ENCODE measurements around the gene COLEC11. TPM values are rescaled to one million over a fixed set of nuclear protein-coding genes. Genes with fewer than 3 reads are reported as not detected.
A peak's percentile ranks its signal among the peaks of the same experiment; 100 is the strongest.

The COLEC11 gene
- total and polyA plus RNA-seq, 2 of the 13 experiments (the other 11 are each of a cell fraction or from before 2014, with no cell fraction given) = 1.5 to 3.0 TPM

DNA sequence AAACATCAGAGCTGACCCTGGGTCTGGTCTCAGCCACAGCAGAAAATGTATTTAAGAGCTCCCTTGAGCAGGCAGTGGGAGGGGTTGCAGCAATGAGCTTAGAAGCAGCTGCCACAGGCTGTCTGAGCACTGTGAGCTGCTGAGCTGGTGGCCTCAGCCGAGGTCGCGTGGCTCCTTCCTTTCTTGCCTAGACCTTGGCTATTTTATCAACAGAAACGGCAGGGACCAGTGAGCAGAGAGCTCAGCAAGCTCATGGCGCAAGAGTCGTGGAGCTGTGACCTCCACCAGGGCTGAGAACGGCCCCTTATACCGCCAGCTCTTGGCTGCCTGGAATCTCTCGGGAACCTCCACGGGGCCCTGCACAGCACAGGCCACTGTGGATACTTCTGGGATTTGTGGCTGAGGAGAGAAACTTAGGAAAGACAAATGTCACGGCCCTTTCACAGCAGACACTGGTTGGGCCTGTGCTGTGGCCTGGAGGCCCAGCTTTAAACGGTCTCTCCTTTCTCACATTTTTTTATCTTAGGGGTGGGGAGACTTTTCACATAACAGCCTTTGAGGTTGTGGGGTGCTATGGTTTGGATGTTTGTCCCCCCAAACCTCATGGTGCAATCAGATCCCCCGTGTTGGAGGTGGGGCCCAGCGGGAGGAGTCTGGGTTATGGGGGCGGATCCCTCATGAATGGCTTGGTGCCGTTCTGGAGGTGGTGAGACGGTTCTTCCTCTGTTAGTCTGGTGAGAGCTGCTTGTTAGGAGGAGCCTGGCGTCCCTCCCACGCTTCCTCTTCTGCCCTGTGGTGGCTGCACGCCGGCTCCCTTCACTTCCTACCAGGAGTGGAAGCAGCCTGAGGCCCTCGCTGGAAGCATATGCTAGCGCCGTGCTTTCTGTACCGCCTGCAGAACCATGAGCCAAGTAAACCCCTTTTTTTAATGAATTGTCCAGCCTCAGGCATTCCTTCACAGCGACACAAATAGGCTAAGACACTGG is 64.8 kb downstream of the COLEC11 start (continued):
- TF ChIP-seq, protein P1, sequence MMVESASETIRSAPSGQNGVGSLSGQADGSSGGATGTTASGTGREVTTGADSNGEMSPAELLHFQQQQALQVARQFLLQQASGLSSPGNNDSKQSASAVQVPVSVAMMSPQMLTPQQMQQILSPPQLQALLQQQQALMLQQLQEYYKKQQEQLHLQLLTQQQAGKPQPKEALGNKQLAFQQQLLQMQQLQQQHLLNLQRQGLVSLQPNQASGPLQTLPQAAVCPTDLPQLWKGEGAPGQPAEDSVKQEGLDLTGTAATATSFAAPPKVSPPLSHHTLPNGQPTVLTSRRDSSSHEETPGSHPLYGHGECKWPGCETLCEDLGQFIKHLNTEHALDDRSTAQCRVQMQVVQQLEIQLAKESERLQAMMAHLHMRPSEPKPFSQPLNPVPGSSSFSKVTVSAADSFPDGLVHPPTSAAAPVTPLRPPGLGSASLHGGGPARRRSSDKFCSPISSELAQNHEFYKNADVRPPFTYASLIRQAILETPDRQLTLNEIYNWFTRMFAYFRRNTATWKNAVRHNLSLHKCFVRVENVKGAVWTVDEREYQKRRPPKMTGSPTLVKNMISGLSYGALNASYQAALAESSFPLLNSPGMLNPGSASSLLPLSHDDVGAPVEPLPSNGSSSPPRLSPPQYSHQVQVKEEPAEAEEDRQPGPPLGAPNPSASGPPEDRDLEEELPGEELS (CRISPR knock-in tag; IDR thresholded peaks at IDR 0.05) = peak; percentile 34; the same call in 1 of the 2 replicates
- TF ChIP-seq ZNF234 (CRISPR knock-in tag; conservative IDR thresholded peaks at IDR 0.05) (no peak), DR1 (CRISPR knock-in tag; IDR thresholded peaks at IDR 0.05) (no peak), ZNF772 (CRISPR knock-in tag; IDR thresholded peaks at IDR 0.05) (0 out of 2 replicates have a peak, but pooled peaks have one; percentile 50), GPN1 (CRISPR knock-in tag; IDR thresholded peaks at IDR 0.05; ENCODE audit: borderline replicate concordance) (no peak), ZNF484 (CRISPR knock-in tag; IDR thresholded peaks at IDR 0.05; ENCODE audit: borderline replicate concordance, low read depth) (no peak), SRY (CRISPR knock-in tag; IDR thresholded peaks at IDR 0.05) (0 out of 2 replicates have a peak, but pooled peaks have one; percentile 21), ZNF317 (CRISPR knock-in tag; IDR thresholded peaks at IDR 0.05) (no peak), SALL1 (CRISPR knock-in tag; IDR thresholded peaks at IDR 0.05) (peak; percentile 72), CREB1 (IDR thresholded peaks at IDR 0.05) (no peak), CREB1 (CRISPR knock-in tag; IDR thresholded peaks at IDR 0.05) (no peak), MAFG (CRISPR knock-in tag; IDR thresholded peaks at IDR 0.05) (no peak), NFE2 (CRISPR knock-in tag; IDR thresholded peaks at IDR 0.05) (no peak), RFX5 (IDR thresholded peaks at IDR 0.05; ENCODE audit: low read depth, low read length) (no peak), MLLT10 (CRISPR knock-in tag; IDR thresholded peaks at IDR 0.05) (no peak), ATRX (CRISPR knock-in tag; IDR thresholded peaks at IDR 0.05; ENCODE audit: borderline replicate concordance) (no peak)
- TF ChIP-seq, protein P2, sequence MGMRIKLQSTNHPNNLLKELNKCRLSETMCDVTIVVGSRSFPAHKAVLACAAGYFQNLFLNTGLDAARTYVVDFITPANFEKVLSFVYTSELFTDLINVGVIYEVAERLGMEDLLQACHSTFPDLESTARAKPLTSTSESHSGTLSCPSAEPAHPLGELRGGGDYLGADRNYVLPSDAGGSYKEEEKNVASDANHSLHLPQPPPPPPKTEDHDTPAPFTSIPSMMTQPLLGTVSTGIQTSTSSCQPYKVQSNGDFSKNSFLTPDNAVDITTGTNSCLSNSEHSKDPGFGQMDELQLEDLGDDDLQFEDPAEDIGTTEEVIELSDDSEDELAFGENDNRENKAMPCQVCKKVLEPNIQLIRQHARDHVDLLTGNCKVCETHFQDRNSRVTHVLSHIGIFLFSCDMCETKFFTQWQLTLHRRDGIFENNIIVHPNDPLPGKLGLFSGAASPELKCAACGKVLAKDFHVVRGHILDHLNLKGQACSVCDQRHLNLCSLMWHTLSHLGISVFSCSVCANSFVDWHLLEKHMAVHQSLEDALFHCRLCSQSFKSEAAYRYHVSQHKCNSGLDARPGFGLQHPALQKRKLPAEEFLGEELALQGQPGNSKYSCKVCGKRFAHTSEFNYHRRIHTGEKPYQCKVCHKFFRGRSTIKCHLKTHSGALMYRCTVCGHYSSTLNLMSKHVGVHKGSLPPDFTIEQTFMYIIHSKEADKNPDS (CRISPR knock-in tag; IDR thresholded peaks at IDR 0.05) = 0 out of 2 replicates have a peak, but pooled peaks have one; percentile 18
- TF ChIP-seq, protein P3, sequence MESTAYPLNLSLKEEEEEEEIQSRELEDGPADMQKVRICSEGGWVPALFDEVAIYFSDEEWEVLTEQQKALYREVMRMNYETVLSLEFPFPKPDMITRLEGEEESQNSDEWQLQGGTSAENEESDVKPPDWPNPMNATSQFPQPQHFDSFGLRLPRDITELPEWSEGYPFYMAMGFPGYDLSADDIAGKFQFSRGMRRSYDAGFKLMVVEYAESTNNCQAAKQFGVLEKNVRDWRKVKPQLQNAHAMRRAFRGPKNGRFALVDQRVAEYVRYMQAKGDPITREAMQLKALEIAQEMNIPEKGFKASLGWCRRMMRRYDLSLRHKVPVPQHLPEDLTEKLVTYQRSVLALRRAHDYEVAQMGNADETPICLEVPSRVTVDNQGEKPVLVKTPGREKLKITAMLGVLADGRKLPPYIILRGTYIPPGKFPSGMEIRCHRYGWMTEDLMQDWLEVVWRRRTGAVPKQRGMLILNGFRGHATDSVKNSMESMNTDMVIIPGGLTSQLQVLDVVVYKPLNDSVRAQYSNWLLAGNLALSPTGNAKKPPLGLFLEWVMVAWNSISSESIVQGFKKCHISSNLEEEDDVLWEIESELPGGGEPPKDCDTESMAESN (CRISPR knock-in tag; conservative IDR thresholded peaks at IDR 0.05) = peak; percentile 32; the same call in 1 of the 2 replicates
- TF ChIP-seq, protein P4, sequence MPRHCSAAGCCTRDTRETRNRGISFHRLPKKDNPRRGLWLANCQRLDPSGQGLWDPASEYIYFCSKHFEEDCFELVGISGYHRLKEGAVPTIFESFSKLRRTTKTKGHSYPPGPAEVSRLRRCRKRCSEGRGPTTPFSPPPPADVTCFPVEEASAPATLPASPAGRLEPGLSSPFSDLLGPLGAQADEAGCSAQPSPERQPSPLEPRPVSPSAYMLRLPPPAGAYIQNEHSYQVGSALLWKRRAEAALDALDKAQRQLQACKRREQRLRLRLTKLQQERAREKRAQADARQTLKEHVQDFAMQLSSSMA (CRISPR knock-in tag; IDR thresholded peaks at IDR 0.05) = peak; percentile 71; the same call in 1 of the 2 replicates
